Effector CD8-positive, alpha-beta T cell (primary cell): Measurements from ENCODE around the gene TRPV4.

Experiments
- DNase-seq: peaks from one replicate; lab custom pipeline; 2025; lab: John Stamatoyannopoulos, UW

Gene TRPV4

GRCh38 chr12:109777544-109777943 lies 55.7 kb downstream of the TRPV4 start:
- no peak for DNase-seq

- no peak for DNase-seq
These were observed 56.6 kb downstream of the TRPV4 start for GRCh38 chr12:109776624-109777023.

GRCh38 chr12:109775172-109775881 lies 57.9 kb downstream of the TRPV4 start:
- DNase-seq = peak; percentile 60

DNA sequence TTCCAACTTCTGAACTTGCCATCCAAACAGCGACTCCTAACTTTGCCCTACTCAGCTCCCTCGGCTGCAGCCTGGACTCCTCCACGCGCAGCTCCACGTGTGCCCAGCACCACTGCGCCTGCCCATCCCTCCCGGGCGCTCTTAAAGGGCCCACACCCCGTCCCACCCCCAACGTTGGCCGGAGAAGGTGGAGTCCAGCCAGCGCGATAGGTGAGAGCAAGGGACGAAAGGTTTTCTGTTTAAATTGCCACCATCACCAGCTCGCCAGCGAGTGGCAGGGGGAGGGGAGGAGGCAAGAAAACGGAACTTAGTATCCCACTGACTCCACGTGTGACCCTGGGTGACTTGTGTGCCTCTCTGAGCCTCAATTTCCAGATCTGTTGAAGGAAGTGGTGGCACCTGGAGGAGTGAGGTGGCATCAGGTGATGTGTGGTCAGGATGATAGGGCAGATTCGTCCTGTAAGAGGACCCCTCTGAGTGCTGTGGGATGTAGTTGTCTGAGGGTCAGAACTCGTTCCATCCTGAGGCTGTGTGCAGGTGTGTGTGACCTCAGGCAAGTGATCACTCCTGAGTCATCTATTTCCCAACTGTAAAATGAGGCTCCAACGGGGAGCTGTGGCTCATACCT lies 59.7 kb downstream of the TRPV4 start:
- DNase-seq = no peak

GRCh38 chr12:109772622-109773321 lies 60.4 kb downstream of the TRPV4 start:
- no peak for DNase-seq

GRCh38 chr12:109771746-109772621 lies 61.2 kb downstream of the TRPV4 start:
- no peak for DNase-seq

- no peak for DNase-seq
These were observed 62.1 kb downstream of the TRPV4 start for GRCh38 chr12:109770861-109771670.

DNA sequence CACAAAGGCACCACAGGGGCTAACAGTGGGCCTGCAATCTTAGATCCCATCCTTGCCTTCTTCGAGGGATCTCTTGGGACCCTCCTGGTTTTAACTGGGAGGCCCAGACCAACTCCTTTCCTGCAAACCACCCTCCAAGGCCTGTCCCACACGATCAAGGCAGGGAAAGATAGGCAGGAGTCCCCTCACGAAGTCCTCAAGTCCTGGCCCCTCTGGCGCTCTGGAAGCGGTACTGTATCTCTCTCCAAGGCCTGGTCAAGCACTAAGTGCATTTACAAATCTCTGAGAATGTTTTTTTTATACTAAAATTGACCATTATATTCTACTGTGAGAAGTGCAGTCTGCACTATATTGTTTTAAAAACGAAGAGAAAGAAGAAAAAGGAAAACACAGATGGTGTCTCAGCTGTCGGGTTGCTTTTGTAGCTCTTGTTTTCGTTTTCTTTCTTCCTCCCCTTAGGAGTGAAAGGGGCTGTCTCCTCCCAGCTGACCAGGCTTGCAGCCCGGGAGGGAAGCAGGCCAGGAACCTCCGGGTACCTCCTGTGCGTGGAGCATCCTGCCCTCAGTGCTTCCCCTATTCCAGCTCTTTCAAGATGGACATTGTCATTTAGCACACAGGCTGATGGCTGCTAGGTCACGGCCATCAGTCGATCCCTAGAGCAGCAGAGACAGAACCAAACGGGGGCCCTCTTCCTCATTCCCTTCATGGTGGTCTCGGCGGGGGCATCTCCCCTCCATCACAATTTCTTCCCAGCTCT lies 62.9 kb downstream of the TRPV4 start:
- no peak for DNase-seq

DNA sequence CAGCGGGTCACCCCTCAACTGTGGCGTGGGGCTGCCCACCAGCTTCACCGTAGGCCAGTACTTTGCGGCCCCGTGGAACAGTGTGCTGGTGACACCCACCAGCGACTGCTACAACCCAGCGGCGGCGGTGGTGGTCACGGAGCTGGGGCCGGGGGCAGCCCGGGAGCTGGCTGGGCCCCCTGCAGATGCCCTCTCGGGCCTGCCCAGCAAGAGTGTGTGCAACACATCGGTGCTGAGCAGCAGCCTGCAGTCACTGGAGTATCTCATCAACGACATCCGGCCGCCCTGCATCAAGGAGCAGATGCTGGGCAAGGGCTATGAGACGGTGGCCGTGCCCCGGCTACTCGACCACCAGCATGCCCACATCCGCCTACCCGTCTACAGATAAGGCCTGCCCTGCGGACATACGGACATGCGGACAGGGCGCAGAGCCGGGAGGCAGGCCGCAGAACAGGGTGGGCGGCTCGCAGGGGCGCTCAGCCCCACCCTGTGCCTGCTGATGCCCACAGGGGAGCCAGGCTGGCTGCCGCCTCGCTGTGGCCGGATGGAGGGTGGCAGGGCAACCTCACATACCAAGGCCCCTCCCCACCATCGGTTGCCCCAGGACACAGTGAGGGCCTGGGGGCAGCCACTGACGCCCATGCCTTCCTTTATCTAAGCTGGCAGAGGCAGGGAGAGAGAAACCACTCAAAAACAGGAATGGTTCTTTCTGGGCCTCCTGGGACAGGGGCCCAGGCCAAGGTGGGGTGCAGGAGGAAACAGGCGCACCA lies 64.1 kb downstream of the TRPV4 start:
- no peak for DNase-seq

GRCh38 chr12:109767991-109768900 lies 65.0 kb downstream of the TRPV4 start:
- DNase-seq = no peak

- DNase-seq = no peak
These were observed 65.7 kb downstream of the TRPV4 start for GRCh38 chr12:109767456-109767855.

DNA sequence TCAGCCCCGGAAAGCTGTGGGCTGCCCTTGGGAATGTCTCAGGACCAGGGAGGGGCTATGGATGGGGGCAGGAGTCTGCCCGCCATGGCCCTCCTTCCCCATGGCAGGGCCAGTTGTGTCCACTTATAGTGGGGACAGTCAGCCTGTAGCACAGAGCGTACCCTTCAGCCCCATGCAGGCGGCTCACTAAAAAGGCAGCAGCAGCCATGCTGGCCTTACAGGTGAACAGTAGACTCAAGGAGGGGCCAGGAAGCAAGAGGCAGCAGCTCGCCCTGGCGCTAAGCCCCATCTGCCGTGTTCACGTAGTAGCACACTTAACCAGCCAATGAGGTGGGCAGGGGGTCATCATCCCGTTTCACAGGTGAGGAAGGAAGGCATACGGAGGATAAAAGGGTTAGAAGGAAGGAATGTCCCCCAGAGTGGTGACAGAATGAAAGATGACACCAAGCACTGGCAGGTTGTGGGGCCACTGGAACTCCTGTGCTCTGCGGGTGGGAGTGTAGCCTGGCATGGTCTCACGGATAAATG lies 66.9 kb downstream of the TRPV4 start:
- DNase-seq = no peak

DNA sequence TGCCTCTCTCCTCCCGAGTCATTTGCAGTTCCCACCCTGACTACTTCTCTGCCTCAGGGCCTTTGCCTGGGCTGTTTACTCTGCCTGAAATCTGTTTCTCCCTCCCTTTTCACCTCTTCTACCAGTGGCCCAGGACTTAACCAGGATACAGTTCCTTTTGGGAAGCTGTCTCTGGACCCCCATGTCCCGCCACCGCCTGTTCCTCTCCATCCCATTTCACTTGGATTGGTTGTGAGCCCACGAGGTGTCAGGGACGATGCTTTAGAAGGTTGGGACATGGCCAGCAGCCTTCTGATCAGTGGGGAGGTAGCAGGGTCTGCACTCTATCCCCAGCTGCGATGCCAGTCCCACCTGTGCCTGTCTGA lies 67.8 kb downstream of the TRPV4 start:
- no peak for DNase-seq

DNA sequence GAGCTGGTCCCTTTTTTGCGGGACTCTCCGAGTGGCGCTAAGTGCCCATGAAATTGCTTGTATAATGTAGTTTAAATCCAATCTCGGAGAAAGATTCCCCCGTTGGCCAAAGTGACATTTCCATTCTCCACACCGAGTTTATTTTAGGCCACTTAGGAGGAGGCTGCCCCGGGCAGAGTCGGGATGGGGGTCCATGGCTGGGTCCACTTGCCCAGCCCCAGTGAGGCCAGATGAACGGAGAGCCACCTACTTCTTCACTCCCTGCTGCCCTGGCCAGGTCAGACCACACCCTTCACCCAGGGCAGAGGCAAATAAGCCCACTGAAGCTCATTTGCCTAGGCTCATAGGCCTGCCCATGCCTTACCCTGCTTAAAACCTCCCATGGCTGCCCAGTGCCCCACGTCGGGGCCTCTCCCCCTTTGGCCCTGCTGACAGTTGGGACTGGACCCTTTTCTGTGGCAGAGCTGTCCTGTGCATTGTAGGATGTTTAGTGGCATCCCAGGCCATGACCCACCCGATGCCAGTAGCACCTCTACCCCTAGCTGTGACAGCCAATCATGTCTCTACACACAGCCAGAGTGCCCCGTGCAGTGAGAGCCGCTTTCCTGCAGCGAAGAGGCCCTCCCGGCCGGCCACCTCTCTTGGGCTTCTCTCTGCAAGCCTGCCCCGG lies 68.3 kb downstream of the TRPV4 start:
- DNase-seq = no peak

GRCh38 chr12:109764123-109764522 lies 69.1 kb downstream of the TRPV4 start:
- DNase-seq = no peak

DNA sequence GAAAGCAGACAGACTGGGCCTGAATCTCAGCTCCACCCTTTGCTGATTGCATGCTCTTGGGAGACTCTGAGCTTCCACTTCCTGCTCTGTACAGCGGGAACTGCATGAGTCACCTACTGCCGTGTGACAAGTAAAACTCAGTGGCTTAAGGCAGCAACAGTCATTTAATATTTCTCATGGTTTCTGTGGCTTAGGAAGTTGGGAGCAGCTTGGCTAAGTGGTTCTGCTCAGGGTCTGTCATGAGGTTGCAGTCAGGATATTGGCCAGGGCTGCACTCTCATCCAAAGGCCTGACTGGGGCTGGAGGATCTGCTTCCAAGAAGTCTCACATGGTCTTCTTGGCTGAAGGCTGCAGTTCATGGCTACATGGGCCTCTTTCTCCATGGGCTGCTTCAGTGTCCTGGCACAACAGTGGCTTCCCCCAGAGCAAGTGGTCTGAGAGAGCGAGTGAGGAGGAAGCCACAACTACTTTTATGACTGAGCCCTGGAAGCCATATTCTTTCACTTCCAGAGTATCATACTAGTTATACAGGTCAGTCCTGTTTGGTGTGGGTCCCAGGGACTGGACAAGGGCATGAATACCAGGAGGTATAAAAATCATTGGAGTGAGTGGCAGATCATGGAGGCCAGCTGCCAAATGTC lies 69.9 kb downstream of the TRPV4 start:
- DNase-seq = no peak

- no peak for DNase-seq
These were observed 70.5 kb downstream of the TRPV4 start for GRCh38 chr12:109762673-109763191.
